Fibroblast of villous mesenchyme (primary cell): Measurements from ENCODE around the gene NXPH4. TPM values are rescaled to one million over a fixed set of nuclear protein-coding genes. Genes with fewer than 3 reads are reported as not detected.

Experiments
- DNase-seq: peaks from one replicate; pipeline ENCODE4 v3.0.0-alpha.2; 2010; ENCODE audit warnings: low read depth
- H3K4me3 ChIP-seq: 2 replicates; pipeline ENCODE4 v1.5.1; 2011; ENCODE audit warnings: low read depth, mild to moderate bottlenecking, low read length
- total RNA-seq: library from RNA; depleted of rRNA; stranded (reverse); fragments of >200 nt; gene quantifications from 2 replicates; pipeline ENCODE4 v1.2.3, GENCODE V29; 2012
- TF ChIP-seq, protein P1 (sequence below): IDR thresholded peaks from 2 replicates; pipeline ENCODE4 v1.5.1; 2012; ENCODE audit warnings: low read depth, mild to moderate bottlenecking, low read length; ENCODE audit not compliant: insufficient read depth

Gene NXPH4
- total RNA-seq, 1 donor, result 1.3 TPM

DNA sequence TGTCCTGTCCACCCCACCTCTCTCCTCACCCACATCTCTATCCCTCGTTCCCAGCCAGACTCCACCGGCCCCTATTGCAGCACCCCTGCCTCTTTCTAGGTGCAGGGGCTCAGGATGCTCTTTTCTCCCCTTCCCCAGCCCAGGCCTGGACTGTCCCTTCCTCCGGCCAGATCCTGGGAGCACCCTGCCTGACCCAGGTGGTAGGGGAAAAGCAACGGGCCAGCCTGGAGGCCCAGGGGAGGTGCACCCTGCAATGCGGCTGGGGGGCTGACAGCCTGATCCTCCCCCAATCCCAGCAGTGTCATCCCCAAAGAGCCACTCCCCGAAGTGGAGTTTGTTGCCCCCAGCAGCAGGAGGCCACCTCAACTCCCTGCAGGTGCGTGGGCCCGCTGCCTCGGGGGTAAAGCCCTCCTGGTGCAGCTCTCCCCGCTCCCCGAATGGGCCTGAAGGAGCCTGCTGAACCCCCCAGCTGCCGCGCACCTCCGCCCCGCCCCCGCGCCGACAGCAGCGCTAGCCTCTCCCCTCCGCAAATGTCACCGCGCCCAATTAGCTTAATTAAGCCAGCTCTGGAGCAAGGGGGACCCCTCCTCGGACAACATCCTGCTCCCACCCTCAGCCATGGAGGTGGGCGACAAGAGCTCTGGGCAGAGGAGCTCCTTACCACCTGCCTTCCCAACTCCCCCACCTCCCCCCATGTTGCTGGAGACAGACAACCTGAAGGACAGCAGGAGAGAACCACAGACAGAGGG, 4.7 kb downstream of the NXPH4 start:
- no peak for DNase-seq
- no peak overlapping the region for H3K4me3 ChIP-seq
- TF ChIP-seq, protein P1, sequence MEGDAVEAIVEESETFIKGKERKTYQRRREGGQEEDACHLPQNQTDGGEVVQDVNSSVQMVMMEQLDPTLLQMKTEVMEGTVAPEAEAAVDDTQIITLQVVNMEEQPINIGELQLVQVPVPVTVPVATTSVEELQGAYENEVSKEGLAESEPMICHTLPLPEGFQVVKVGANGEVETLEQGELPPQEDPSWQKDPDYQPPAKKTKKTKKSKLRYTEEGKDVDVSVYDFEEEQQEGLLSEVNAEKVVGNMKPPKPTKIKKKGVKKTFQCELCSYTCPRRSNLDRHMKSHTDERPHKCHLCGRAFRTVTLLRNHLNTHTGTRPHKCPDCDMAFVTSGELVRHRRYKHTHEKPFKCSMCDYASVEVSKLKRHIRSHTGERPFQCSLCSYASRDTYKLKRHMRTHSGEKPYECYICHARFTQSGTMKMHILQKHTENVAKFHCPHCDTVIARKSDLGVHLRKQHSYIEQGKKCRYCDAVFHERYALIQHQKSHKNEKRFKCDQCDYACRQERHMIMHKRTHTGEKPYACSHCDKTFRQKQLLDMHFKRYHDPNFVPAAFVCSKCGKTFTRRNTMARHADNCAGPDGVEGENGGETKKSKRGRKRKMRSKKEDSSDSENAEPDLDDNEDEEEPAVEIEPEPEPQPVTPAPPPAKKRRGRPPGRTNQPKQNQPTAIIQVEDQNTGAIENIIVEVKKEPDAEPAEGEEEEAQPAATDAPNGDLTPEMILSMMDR, result no peak

DNA sequence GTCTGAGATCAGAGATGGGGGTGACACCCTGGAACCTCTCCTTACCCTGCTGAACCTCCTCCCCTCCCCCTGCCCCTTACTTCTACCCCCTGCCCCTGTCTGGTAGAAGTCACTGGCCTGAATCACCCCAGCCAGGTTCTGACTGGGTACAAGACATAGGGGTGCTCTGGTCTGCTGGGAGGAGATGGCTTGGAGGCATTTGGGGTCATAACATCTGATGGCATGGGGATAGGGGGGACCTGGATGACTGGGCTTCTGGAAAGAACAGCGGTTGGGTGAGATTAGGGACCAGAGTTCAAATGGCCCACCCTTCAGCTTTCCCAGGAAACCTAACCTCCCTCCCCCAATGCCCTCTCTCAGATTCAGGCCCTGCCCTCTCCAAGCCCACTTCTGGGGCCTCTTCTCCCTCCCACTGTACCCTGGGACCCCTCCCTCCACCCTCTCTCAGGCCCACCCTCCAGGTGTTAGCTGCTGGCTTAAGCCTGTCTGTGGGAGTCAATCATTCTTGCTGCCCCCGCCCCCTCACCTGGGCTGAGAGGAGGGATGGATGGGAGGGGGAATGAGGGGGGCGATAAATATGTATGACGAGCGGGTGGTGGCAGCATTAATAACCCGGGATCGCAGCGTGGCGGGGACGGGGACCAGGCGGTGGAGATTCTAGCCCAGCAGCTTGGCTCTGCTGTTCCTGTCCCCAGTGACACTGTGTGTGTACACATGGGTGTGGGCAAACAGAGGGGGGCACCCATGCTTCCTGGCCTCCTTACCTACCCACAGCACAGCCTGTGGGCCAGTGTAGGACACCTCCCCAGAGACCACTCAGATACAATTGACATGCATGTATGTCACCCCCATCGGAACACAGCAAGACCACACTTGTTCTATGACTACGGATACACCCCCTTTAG, 5.9 kb downstream of the NXPH4 start:
- TF ChIP-seq, protein P1, result no peak

DNA sequence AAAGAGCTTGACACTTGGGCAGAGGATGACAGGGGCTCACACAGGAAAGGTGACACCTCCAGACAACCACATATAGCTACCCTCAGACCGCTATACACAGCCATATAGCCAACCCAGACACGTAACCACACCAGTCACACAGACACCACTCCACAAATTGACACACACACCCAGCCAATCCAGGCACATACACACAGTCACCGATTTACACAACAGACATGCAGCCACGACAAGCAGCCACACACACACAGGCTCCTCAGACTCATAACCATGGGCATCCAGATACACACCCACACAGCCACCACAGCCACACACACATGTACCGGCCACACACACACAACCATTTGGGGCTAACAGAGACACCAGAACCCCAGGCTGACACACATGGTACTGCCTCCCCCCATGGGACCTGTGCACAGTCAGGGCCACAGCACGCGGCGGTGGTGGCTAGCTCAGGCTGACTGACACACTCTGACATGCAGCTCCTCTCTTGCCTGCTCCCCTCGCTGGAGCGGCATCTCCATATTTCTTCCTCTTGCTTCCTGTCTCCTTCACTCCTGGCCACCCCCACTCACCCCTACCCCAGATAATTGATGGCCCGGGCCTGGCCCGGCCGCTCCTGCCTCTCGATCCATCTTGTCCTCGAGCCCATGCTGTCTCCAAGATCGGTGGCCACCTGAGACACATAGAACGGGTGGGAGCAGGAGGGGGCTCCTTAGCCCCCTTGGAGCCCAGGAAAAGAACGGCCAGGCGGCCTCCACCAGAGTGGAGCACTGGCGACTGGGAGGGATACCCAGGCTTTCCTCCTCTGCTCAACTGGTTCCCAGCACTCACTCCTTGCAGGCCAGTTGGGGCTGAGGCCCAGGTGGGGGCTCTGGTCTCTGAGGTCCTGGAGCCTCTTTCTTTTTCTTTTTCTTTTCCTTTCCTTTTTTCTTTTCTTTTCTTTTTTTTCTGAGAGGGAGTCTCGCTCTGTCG, 6.9 kb downstream of the NXPH4 start:
- no peak for DNase-seq
- no peak overlapping the region for H3K4me3 ChIP-seq
- TF ChIP-seq, protein P1, result no peak

More for the DNA sequence above, 5.9 kb downstream of the NXPH4 start:
- no peak overlapping the region for H3K4me3 ChIP-seq
- no peak for DNase-seq

DNA sequence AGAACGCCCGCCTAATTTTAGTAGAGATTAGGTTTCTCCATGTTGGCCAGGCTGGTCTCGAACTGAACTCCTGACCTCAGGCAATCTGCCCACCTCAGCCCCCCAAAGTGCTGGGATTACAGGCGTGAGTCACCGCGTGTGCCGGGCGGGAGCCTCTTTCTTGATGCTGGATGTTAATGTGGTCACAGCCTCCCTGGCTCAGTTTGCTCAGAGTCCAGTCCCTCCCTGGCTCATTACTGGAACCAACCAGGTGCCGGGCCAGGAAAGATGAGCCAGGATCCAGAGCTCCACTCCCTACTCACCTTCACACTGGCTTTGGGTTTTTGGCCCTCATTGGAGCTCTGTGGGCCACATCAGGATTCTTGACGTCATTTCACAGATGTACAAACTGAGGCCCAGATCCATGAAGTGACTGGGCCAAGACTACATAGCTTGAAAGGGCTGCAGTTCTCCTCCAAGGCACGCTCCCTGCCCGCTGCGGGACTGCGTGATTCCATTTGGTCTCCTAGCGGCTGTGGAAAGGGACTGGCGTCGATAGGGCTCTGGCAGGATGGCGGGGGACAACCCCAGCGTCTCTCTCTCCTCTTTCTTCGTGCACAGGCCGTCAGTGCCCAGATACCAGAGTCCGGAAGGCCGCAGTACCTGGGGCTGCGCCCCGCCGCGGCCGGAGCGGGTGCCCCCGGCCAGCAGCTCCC, 7.8 kb downstream of the NXPH4 start:
- TF ChIP-seq, protein P1, result no peak
- DNase-seq, result no peak

DNA sequence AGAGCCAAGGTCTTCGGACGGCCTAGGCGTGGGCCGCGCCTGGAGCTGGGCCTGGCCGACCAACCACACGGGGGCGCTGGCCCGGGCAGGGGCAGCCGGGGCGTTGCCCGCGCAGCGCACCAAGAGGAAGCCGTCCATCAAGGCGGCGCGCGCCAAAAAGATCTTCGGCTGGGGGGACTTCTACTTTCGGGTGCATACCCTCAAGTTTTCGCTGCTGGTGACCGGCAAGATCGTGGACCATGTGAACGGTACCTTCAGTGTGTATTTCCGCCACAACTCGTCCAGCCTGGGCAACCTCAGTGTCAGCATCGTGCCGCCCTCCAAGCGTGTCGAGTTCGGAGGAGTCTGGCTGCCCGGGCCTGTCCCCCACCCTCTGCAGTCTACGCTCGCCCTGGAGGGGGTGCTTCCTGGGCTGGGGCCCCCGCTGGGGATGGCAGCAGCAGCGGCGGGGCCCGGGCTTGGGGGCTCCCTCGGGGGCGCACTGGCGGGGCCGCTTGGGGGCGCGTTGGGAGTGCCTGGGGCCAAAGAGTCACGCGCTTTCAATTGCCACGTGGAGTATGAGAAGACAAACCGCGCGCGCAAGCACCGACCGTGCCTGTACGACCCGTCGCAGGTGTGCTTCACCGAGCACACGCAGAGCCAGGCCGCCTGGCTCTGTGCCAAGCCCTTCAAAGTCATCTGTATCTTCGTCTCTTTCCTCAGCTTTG, 8.5 kb downstream of the NXPH4 start:
- TF ChIP-seq, protein P1, result peak; percentile 34
- DNase-seq, result no peak
- no peak overlapping the region for H3K4me3 ChIP-seq

More for the DNA sequence above, 7.8 kb downstream of the NXPH4 start:
- H3K4me3 ChIP-seq, result no peak overlapping the region
